Measurements from ENCODE around the gene EFCAB9.
"Not testable (repeated sequence)": the region's sequence is repeated elsewhere in the genome, so short reads cannot be mapped to it uniquely, and the experiment has no call there.

Gene EFCAB9

GRCh38 chr5:172193872-172194271, at the start of gene EFCAB9:
TSS of gene EFCAB9 (plus strand) at chr5:172194172. CDS start at chr5:172194173, 1 bp downstream.
- no peak for DNase-seq

- no peak for DNase-seq
Observed at GRCh38 chr5:172144291-172144815, 49.6 kb upstream of the EFCAB9 start.

DNA sequence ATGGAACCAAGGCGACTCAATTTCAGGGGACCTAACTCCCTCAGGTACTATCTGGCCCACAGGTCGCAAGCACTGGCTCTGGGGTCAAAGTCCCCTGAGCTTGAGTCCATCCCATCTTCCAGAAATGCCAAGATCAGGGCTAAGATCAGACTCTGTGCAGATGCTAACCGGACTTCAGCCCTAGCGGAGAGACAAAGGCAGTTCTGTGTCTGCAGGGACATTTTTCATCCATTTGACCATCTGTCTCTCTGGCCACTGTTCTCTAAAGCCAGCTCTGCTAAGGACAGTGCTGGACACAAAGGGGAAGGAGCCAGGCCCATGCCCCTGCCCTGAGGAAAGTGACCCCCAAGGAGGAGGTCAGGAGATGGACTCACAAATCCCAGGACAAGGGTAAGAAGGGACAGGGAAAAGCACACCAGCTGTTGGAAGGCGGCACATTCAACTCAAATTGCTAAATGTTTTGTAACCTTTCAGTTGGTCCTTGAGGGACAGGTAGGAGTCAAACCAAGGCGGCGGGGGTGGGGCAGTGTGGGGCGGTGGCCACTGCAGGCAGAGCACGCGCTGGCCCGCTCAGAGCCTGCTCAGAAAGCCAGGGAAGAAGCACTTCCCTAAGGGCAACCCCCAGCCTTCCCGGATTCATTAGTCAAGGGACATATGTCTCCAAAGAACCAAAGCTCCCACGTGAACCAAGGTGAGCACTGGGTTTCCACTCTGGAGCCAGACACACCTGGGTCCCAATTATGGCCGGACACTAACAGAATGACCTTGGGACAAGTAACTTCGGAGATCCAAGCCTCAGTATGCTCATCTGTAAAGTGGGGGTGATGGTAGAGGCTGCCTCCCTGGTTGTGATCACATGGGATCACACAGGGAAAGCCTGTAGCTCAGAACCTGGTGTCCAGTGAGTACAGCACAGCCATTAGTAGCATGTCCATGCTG, 48.8 kb upstream of the EFCAB9 start:
- no peak for DNase-seq

- DNase-seq = no peak
Observed at GRCh38 chr5:172145870-172146747, 47.9 kb upstream of the EFCAB9 start.

- no peak for DNase-seq
Observed at GRCh38 chr5:172146748-172147092, 47.3 kb upstream of the EFCAB9 start.

DNA sequence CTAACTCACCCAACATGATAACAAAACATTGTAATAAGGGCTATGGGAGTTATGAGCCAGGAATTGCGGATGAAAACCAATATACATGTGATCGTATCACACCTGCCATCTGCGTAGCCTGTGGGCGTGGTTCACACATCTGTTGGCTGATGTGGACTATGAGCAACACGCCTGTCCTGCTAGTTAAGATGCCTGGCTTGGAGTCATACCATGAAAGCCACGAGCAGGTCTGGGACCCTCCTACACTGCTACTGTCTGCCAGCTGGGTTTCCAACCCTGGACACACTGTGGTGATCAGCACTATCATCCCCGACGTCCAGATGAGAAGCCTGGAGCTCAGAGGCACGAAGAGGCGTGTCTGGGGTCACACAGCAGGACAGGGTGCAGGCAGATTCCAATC, 46.1 kb upstream of the EFCAB9 start:
- DNase-seq = no peak

DNA sequence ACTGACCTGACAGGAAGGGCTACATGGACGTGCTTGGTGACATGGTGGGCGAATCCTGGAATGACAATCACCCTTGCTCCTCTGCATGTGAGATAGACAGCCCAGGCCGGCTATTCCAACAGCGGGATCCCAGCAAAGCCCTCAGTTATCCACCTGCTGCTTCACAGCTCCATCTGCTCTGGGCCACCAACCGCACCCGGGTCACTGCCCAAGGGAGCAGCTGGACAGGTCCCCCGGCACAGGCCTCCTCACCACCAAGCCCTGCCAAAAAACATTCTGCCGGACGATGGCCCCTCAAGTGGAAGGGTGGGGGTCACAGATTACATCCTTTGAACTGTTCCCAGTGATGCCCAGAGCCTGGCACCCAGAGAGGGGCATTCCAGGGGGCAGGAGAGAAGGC, 45.6 kb upstream of the EFCAB9 start:
- no peak for DNase-seq

DNA sequence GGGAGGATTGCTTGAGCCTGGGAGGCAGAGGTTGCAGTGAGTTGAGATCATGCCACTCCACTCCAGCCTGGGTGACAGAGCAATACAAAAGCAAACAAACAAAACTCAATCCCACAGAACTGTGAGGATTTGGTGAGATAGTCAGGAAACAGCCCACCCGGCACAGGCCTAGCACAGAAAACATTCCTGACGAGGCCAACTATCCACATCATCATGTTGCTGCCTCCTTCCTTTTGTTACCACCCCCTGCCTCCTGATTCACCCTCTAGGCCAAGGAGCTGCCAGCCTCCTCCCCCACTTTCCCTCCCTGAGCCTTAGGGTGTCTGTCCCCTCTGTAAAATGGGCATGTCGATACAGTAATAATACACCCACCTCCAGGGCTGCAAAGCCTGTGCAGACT, 44.9 kb upstream of the EFCAB9 start:
- no peak for DNase-seq

GRCh38 chr5:172149481-172149880, 44.5 kb upstream of the EFCAB9 start:
- DNase-seq = not testable (repeated sequence)

DNA sequence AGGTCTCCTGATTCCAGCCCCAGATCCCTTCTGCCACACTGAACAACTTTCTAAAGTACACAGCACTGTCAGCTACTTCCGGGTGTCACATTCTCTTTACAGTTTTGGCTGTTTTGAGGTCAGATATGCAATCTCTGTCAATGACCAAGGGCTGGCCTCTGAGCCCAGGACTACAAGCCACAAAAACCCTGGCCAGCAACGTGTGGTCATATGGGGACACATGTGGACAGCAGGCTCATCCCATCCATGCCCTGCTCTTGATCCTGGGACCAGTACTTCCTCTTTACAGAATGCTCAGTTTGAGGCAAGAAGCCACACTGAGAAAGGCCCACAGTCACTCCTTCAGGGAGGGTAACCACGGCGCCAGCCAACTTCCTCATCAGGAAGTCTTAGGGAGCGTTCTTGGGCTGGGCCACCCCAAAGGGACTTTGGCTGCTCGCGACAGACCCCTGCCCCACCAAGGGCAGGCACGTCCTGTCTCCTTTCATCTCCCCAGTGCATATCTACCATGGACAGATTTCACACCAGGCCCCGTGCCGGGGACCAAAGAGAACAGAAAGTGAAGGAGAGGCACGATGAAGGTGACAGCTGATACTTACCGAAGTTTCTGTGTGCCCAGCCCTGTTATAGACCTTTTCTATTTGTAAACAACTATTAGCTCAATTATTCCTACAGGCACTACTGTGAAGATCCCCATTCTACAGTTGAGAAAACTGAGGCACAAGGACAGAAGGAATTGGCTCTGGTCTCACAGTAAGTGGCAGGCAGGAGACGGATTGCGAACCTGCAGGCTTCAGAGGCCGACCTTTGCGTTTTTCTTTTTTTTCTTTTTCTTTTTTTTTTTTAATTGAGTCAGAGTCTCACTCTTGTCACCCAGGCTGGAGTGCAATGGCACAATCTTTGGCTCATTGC, 43.2 kb upstream of the EFCAB9 start:
- peak; percentile 35 for DNase-seq

GRCh38 chr5:172151661-172152210, 42.2 kb upstream of the EFCAB9 start:
- no peak for DNase-seq

DNA sequence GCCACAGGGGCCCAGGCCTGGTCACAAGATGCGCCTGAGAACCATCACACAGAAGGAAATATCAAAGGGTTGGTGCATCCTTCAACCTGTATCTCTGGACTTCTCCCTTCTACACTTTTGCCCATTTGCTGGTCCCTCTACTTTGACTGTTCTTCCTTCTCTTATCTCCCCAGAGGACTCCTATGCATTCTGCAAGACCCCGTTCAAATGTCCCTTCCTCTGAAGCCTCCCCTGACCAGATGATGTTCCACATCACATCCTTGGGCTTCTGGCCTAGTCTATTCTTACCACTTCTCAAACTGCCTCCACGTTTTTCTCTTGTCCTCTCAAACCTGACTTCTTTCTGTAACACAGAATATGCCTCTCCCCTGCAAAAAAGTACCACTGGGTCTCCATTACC, 40.3 kb upstream of the EFCAB9 start:
- no peak for DNase-seq

GRCh38 chr5:172155101-172155500, 38.9 kb upstream of the EFCAB9 start:
- not testable (repeated sequence) for DNase-seq

- DNase-seq = no peak
Observed at GRCh38 chr5:172156541-172156994, 37.4 kb upstream of the EFCAB9 start.

GRCh38 chr5:172159016-172159415, 35.0 kb upstream of the EFCAB9 start:
- DNase-seq = no peak

GRCh38 chr5:172160506-172160905, 33.5 kb upstream of the EFCAB9 start:
- no peak for DNase-seq

DNA sequence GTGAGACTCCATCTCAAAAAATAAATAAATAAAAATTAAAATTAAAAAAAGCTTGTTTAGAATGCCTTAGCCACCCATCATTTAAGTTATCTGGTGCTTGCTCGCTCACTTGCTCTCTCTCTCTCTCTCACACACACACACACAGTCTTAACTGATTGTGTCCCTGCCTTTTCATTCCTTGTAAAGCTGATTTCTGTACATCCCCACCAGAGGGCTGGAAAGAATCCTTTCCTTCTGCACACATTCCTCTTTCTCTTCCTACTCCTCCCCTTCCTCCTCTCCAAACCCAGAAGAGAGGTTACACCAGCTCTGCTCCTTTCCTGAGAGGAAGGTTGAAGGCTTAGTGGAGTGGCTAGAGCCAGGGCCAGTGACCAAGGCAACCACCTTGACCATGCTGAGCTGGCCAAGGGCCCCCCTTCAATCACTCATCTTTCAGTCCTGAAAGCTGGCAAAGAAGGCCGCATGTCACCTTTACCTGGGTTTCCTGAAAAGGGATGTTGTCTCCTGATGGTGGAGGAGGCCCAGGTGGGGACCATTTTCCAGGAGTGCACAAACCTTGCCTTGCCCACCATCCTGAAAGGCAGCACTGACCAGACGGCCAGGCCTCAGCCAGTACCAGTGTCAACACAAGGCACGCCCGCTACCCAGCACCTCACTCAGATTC, 31.5 kb upstream of the EFCAB9 start:
- DNase-seq = no peak

DNA sequence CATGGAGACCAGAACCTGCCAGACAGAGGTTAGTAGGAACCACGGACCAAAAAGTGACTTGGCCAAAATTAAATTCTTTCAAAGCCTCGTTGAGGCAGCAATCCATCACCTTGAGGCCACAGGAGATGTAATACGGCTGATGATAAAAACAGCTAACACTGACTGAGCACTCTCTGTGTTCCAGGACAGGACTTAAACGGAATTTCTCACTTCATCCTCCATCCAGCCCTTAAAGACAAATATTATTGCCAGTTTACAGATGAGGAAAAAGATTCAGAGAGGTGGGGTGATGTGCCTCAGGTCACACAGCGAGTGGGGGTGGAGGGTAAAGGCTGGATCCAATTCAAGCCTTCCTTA, 31.0 kb upstream of the EFCAB9 start:
- DNase-seq = no peak

DNA sequence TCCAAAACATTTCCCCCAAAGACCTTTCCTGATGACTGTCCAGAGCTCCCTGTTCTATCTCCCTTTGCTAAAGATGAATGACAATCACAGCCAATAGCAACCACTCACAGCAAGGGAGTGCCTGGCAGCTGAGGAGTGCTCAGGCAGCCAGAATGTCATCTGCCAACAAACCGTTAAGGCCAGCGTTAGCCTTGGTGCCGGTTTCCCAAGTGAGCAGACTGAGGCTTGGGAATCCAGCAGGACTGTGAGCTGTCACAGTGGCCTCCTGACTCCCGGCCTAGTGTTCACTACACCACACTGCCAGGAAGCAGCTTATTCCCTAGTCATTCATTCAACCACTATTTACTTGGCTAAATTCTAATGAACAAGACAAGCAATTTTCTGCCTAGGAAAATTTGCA, 30.6 kb upstream of the EFCAB9 start:
- no peak for DNase-seq

- DNase-seq = no peak
Observed at GRCh38 chr5:172164769-172165212, 29.2 kb upstream of the EFCAB9 start.

DNA sequence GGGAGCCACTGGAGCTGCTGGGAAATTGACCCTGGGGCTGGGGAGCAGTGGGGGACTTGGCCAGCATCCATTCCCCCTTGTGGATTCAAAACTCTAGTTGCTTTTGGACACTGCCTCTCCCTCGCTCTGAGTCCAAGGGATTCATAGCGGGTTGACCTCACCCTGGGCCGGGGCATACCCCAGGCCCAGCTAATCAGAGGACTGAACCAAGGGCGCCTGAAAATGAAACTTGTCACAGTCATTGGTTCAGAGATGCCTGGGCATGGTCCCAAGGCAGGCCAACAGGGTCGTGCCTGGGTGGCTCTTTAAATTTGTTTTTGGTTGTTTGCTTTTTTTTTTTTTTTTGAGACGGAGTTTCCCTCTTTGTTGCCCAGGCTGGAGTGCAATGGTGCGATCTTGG, 28.5 kb upstream of the EFCAB9 start:
- DNase-seq = no peak
